Testis (tissue), 2 donors: Measurements from ENCODE around the gene HLA-E.

Source experiments
- POLR2A ChIP-seq: fragments of 450-650 bp; IDR thresholded peaks from one replicate; pipeline ENCODE4 v1.6.1; 2017; ENCODE audit warnings: antibody characterized with exemption, mild to moderate bottlenecking, moderate library complexity
- TF ChIP-seq, protein P1 (sequence below), 3 experiments: fragments of 450-650 bp in 2 of 3; fragments of 200-600 bp in 1 of 3; sonication (generic) in 1 of 3; IDR thresholded peaks; one replicate each; pipeline ENCODE4 v1.5.1; 2016 to 2019; ENCODE audit warnings: antibody characterized with exemption in 3 of 3, mild to moderate bottlenecking in 2 of 3, moderate library complexity in 1 of 3

DNA sequence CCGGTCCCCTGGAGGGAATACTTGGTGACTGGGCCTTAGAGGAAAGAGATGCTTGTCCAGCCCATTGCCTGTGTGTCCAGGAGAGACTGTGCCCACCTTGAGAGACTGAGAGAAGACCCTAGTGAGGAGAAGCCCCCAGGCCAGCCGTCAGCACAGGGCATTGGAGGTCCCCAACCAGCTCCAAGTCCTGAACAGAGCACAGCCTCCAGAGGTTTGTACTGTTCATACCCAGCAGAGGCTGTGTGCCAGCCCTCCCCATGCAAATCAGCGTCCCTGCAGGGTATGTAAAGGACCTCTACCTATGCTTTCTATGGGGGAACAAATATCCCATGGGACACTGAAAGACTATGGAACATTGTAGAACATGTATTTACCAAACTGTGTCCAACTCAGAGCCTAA is 8.4 kb downstream of the HLA-E start:
- TF ChIP-seq, protein P1, sequence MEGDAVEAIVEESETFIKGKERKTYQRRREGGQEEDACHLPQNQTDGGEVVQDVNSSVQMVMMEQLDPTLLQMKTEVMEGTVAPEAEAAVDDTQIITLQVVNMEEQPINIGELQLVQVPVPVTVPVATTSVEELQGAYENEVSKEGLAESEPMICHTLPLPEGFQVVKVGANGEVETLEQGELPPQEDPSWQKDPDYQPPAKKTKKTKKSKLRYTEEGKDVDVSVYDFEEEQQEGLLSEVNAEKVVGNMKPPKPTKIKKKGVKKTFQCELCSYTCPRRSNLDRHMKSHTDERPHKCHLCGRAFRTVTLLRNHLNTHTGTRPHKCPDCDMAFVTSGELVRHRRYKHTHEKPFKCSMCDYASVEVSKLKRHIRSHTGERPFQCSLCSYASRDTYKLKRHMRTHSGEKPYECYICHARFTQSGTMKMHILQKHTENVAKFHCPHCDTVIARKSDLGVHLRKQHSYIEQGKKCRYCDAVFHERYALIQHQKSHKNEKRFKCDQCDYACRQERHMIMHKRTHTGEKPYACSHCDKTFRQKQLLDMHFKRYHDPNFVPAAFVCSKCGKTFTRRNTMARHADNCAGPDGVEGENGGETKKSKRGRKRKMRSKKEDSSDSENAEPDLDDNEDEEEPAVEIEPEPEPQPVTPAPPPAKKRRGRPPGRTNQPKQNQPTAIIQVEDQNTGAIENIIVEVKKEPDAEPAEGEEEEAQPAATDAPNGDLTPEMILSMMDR (IDR thresholded peaks at IDR 0.05): no peak
- no peak for TF ChIP-seq POLR2A
